ENCODE data around the gene KCTD7.

- TF ChIP-seq MXI1 (IDR thresholded peaks at IDR 0.05; ENCODE audit: low read depth, low read length) (no peak), SIN3A (IDR thresholded peaks at IDR 0.05; ENCODE audit: low read depth, low read length) (no peak), ELK1 (IDR thresholded peaks at IDR 0.05; ENCODE audit: low read depth, low read length) (no peak)
Observed at GRCh38 chr7:66667023-66667728, 38.5 kb downstream of the KCTD7 start.
